Measurements from ENCODE around the gene RASSF1. TPM values are rescaled to one million over a fixed set of nuclear protein-coding genes. Genes with fewer than 3 reads are reported as not detected.

RASSF1 gene
- total and polyA plus RNA-seq, 2 of the 13 experiments (the other 11 are each of a cell fraction or from before 2014, with no cell fraction given) = 10.2 to 27.5 TPM

DNA sequence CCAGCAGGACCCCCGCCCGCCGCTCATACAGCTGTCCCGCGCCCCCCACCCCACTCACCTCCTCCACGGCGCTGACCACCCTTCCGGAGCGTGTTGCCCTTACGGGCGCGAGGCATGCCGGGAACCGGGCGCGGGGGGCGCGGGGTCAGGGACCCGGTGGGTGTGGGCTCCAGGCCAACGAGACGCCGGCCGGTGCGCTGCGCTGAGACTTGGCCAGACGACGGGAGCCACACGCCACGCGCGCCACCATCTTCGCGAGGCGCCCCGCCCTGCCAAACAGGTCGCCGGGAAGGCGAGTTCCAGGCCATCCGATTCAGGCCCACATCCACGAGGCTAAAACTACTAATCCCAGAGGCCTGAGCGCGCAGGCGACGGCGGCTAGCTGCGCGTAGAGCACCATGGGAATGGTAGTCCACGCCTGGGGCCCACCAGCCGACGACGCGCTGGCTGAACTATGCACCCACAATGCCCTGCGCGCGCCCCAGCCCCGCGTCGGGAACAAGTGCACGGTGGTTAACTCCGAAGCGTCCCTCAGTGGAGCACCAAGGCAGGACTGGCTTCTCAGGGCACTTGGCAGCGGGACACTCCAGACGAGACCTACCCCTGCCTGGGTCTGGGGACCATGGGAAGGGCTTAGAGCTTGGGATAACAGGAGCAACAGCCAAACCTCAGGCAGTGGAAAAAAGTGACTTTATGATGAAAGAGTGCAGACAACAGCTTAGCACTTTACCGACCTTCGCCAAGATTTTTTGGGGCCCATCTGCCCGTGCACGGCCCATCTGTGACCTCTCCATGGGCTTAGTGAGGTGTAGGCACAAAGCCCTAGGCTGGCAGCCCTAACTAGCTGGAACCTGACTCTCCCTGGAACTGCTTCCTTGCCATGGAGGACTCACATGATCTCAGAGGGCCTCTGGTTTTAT is 48.2 kb downstream of the RASSF1 start, which contains the start of gene IFRD2 (continued):
- TF ChIP-seq, protein P1, sequence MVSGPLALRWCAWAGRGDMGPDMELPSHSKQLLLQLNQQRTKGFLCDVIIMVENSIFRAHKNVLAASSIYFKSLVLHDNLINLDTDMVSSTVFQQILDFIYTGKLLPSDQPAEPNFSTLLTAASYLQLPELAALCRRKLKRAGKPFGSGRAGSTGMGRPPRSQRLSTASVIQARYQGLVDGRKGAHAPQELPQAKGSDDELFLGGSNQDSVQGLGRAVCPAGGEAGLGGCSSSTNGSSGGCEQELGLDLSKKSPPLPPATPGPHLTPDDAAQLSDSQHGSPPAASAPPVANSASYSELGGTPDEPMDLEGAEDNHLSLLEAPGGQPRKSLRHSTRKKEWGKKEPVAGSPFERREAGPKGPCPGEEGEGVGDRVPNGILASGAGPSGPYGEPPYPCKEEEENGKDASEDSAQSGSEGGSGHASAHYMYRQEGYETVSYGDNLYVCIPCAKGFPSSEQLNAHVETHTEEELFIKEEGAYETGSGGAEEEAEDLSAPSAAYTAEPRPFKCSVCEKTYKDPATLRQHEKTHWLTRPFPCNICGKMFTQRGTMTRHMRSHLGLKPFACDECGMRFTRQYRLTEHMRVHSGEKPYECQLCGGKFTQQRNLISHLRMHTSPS (CRISPR knock-in tag; IDR thresholded peaks at IDR 0.05; ENCODE audit: low read depth) = no peak
- TF ChIP-seq ZNF761 (CRISPR knock-in tag; conservative IDR thresholded peaks at IDR 0.05) (peak; percentile 61; the same call in 1 of the 2 replicates), ZBTB20 (CRISPR knock-in tag; IDR thresholded peaks at IDR 0.05; ENCODE audit: borderline replicate concordance, low read depth) (peak; percentile 71), IRX3 (CRISPR knock-in tag; IDR thresholded peaks at IDR 0.05; ENCODE audit: borderline replicate concordance, low read depth) (peak; percentile 48; the same call in 1 of the 2 replicates), ZNF232 (CRISPR knock-in tag; IDR thresholded peaks at IDR 0.05; ENCODE audit: borderline replicate concordance) (no peak), NFE2 (CRISPR knock-in tag; IDR thresholded peaks at IDR 0.05) (no peak), ZNF432 (CRISPR knock-in tag; IDR thresholded peaks at IDR 0.05; ENCODE audit: borderline replicate concordance) (no peak), XBP1 (CRISPR knock-in tag; IDR thresholded peaks at IDR 0.05) (no peak), BORCS8-MEF2B (CRISPR knock-in tag; IDR thresholded peaks at IDR 0.05) (peak; percentile 73), SOX6 (IDR thresholded peaks at IDR 0.05) (no peak), SOX6 (CRISPR knock-in tag; IDR thresholded peaks at IDR 0.05) (peak; percentile 67), FOXJ3 (CRISPR knock-in tag; IDR thresholded peaks at IDR 0.05; ENCODE audit: borderline replicate concordance) (no peak), ZNF615 (CRISPR knock-in tag; IDR thresholded peaks at IDR 0.05; ENCODE audit: borderline replicate concordance) (no peak), ZSCAN20 (CRISPR knock-in tag; IDR thresholded peaks at IDR 0.05; ENCODE audit: borderline replicate concordance) (0 out of 2 replicates have a peak, but pooled peaks have one; percentile 62), ERF (CRISPR knock-in tag; IDR thresholded peaks at IDR 0.05) (peak; percentile 50; the same call in 1 of the 2 replicates)
- TF ChIP-seq, protein P2, sequence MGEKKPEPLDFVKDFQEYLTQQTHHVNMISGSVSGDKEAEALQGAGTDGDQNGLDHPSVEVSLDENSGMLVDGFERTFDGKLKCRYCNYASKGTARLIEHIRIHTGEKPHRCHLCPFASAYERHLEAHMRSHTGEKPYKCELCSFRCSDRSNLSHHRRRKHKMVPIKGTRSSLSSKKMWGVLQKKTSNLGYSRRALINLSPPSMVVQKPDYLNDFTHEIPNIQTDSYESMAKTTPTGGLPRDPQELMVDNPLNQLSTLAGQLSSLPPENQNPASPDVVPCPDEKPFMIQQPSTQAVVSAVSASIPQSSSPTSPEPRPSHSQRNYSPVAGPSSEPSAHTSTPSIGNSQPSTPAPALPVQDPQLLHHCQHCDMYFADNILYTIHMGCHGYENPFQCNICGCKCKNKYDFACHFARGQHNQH (CRISPR knock-in tag; IDR thresholded peaks at IDR 0.05) = peak; percentile 61
- TF ChIP-seq, protein P3, sequence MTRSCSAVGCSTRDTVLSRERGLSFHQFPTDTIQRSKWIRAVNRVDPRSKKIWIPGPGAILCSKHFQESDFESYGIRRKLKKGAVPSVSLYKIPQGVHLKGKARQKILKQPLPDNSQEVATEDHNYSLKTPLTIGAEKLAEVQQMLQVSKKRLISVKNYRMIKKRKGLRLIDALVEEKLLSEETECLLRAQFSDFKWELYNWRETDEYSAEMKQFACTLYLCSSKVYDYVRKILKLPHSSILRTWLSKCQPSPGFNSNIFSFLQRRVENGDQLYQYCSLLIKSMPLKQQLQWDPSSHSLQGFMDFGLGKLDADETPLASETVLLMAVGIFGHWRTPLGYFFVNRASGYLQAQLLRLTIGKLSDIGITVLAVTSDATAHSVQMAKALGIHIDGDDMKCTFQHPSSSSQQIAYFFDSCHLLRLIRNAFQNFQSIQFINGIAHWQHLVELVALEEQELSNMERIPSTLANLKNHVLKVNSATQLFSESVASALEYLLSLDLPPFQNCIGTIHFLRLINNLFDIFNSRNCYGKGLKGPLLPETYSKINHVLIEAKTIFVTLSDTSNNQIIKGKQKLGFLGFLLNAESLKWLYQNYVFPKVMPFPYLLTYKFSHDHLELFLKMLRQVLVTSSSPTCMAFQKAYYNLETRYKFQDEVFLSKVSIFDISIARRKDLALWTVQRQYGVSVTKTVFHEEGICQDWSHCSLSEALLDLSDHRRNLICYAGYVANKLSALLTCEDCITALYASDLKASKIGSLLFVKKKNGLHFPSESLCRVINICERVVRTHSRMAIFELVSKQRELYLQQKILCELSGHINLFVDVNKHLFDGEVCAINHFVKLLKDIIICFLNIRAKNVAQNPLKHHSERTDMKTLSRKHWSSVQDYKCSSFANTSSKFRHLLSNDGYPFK (CRISPR knock-in tag; IDR thresholded peaks at IDR 0.05; ENCODE audit: borderline replicate concordance) = peak; percentile 75
- TF ChIP-seq, protein P4, sequence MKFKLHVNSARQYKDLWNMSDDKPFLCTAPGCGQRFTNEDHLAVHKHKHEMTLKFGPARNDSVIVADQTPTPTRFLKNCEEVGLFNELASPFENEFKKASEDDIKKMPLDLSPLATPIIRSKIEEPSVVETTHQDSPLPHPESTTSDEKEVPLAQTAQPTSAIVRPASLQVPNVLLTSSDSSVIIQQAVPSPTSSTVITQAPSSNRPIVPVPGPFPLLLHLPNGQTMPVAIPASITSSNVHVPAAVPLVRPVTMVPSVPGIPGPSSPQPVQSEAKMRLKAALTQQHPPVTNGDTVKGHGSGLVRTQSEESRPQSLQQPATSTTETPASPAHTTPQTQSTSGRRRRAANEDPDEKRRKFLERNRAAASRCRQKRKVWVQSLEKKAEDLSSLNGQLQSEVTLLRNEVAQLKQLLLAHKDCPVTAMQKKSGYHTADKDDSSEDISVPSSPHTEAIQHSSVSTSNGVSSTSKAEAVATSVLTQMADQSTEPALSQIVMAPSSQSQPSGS (CRISPR knock-in tag; IDR thresholded peaks at IDR 0.05) = peak; percentile 72
- TF ChIP-seq, protein P5, sequence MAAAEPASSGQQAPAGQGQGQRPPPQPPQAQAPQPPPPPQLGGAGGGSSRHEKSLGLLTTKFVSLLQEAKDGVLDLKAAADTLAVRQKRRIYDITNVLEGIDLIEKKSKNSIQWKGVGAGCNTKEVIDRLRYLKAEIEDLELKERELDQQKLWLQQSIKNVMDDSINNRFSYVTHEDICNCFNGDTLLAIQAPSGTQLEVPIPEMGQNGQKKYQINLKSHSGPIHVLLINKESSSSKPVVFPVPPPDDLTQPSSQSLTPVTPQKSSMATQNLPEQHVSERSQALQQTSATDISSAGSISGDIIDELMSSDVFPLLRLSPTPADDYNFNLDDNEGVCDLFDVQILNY (CRISPR knock-in tag; conservative IDR thresholded peaks at IDR 0.05) = peak; percentile 62; the same call in 1 of the 2 replicates
